Right lobe of liver (tissue), 6 donors: ENCODE results near the gene BARHL1. TPM values are rescaled to one million over a fixed set of nuclear protein-coding genes. Genes with fewer than 3 reads are reported as not detected.
A peak's percentile ranks its signal among the peaks of the same experiment; 100 is the strongest.

Source experiments
- ATAC-seq, 4 donors: fragments of 200-7000 bp; cut with Tn5 transposase; one replicate each; pipeline ENCODE4 v1.9.1; 2020; ENCODE audit warnings: mild to moderate bottlenecking in 4 of 4, moderate library complexity in 4 of 4
- DNase-seq, 3 donors: peaks; one replicate each; pipeline ENCODE4 v3.0.0-alpha.2; 2020
- H3K27ac ChIP-seq, 3 donors: fragments of 200-600 bp; one replicate each; pipeline ENCODE4 v1.8.0; 2022
- H3K27me3 ChIP-seq, 2 donors: fragments of 200-600 bp; one replicate each; pipeline ENCODE4 v1.8.0; 2022
- H3K36me3 ChIP-seq, 4 donors: fragments of 200-600 bp; sonication (generic) in 1 of 4; one replicate each; pipeline versions ENCODE4 v1.5.1 to v1.8.0; 2017 to 2022; ENCODE audit warnings: control low read depth in 1 of 4
- H3K4me1 ChIP-seq, 4 donors: fragments of 200-600 bp; sonication (generic) in 1 of 4; one replicate each; pipeline versions ENCODE4 v1.5.1 to v1.8.0; 2017 to 2022; ENCODE audit warnings: control low read depth in 1 of 4
- H3K4me3 ChIP-seq, 3 donors: fragments of 200-600 bp; one replicate each; pipeline ENCODE4 v1.8.0; 2022
- H3K9me3 ChIP-seq, 4 donors: fragments of 200-600 bp; sonication (generic) in 1 of 4; one replicate each; pipeline versions ENCODE4 v1.5.1 to v1.8.0; 2017 to 2022; ENCODE audit warnings: control low read depth in 1 of 4
- POLR2A ChIP-seq: fragments of 450-650 bp; IDR thresholded peaks from one replicate; pipeline ENCODE4 v1.6.1; 2017; ENCODE audit warnings: antibody characterized with exemption, mild to moderate bottlenecking
- WGBS: methylation state at CpG from one replicate; pipeline ENCODE4 v1.1.6; 2018; ENCODE audit warnings: low coverage, low lambda C conversion rate; ENCODE audit not compliant: insufficient coverage; ENCODE audit errors: missing lambda C conversion rate; 5-methylcytosine and 5-hydroxymethylcytosine counted together
- intact Hi-C, 2 donors: fragments of 100-400 bp; cut with DNase I; formaldehyde crosslinking; loops; one replicate each; pipeline versions ENCODE4 v1.11.2 to v1.14.1; 2022
- total RNA-seq, 6 experiments: library from RNA; depleted of rRNA in 2 of 6; stranded (reverse); fragments of >200 nt in 2 of 6; fragmentation: NEBNext Ultra II Directional in 3 of 6; extraction: Animal tissue kit (Norgen Biotek cat#: 25700) in 3 of 6; gene quantifications; one replicate each; pipeline versions ENCODE4 v1.1.0 to v1.2.4, GENCODE V29; 2016 to 2023
- TF ChIP-seq, protein P1 (sequence below), 4 donors: fragments of 200-600 bp in 3 of 4; fragments of 450-650 bp in 1 of 4; IDR thresholded peaks; one replicate each; pipeline versions ENCODE4 v1.5.1 to v1.8.0; 2016 to 2022; ENCODE audit warnings: antibody characterized with exemption in 4 of 4, mild to moderate bottlenecking in 2 of 4
- donor health status: DM: no; HTN: yes; CAD: no.
- donor health status: DM: no; HTN: no; CAD: no.
- donor health status: DM: no; HTN: no; CAD: no.
- donor health status: DM: no; HTN: yes; CAD: no.
- donor health status: DM: no; HTN: yes; CAD: no.

Gene BARHL1
- total RNA-seq, 6 experiments from 2014 or later: not detected

DNA sequence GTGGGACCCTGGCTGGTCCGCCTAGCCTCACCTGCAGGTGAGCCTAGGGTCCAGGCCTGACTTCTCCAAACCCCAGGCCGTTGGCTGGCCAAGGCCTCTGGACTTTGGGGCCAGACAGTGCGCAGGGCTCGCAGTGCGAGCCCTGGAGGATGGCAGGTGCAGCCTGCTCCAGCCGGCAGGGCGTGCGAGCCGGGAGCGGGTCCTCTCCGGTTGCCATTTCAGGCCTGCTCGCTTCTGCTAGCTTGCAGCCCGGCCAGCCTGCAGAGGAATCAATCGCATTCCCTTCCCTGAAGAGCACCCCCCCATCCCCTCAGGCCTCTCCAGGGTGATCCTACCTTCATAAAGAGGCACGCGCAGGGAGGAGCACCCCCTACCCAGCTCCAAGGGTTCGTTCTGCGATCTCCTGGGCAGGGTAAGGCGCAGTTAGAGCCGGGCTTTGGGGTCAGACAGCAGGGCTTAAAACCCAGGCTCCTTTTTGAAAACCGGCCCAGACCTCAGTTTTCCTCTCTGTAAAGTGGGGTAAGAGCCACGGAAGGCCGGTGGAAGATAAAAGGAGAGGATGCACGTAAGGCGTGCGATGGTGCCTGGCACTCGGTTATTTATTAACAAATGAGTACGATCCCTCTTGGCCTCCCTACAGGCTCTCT lies 6.2 kb downstream of the BARHL1 start:
- ATAC-seq (peak in 1 of 4 donors; percentile 14), DNase-seq (peak in 1 of 3 donors; percentile 33)
- Histone ChIP-seq H3K27me3 (peaks cover 3 to 50% of the 10 kb centered on the region in 2 donors), H3K27ac (no peak overlapping the region), H3K4me1 (no peaks in the 10 kb centered on the region), H3K36me3 (no peaks in the 10 kb centered on the region), H3K4me3 (no peak overlapping the region), H3K9me3 (no peaks in the 10 kb centered on the region)
- intact Hi-C loops: no loop called here
- TF ChIP-seq, protein P1, sequence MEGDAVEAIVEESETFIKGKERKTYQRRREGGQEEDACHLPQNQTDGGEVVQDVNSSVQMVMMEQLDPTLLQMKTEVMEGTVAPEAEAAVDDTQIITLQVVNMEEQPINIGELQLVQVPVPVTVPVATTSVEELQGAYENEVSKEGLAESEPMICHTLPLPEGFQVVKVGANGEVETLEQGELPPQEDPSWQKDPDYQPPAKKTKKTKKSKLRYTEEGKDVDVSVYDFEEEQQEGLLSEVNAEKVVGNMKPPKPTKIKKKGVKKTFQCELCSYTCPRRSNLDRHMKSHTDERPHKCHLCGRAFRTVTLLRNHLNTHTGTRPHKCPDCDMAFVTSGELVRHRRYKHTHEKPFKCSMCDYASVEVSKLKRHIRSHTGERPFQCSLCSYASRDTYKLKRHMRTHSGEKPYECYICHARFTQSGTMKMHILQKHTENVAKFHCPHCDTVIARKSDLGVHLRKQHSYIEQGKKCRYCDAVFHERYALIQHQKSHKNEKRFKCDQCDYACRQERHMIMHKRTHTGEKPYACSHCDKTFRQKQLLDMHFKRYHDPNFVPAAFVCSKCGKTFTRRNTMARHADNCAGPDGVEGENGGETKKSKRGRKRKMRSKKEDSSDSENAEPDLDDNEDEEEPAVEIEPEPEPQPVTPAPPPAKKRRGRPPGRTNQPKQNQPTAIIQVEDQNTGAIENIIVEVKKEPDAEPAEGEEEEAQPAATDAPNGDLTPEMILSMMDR (IDR thresholded peaks at IDR 0.05): no peak
- no peak for TF ChIP-seq POLR2A
- 16% methylated on average over 10 of the region's 28 CpGs for WGBS

DNA sequence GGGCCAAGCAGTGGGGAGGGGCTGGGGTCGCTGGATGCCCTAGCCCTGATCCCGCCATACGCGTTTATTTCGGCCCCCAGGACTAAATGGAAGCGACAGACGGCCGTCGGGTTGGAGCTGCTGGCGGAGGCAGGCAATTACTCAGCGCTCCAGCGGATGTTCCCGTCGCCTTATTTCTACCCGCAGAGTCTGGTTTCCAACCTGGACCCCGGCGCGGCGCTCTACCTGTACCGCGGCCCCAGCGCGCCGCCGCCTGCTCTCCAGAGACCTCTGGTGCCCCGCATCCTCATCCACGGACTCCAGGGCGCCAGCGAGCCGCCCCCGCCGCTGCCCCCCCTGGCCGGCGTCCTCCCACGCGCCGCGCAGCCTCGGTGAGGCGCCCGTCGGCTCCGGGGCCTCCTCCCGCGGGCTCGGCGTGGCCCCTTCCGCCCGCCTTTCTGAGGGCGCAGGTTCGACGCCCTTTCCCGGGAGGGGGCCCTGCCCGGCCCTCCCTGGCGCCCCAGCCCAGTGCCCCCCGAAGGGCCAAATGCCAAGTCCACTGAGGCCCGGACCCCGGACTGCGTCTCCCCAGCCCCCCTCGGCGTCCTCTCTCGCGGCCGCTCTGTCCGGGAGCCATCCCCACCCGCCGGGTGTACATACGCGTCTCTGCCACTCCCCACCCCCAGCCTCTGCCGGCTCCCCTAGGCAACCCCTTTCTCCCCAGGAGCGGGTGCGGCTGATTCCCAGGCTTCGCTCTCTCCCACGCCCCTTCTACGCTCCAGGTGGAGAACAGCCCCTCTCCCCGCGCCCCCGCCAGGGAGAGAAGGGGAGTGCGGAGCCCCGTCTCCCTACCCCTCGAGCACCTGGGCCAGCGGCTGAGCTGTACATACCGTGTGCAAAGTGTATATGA lies 7.0 kb downstream of the BARHL1 start:
- H3K4me3 ChIP-seq: no peak overlapping the region
- intact Hi-C loops: no loop called here
- H3K27me3 ChIP-seq: peaks cover 3 to 44% of the 10 kb centered on the region in 2 donors
- no peaks in the 10 kb centered on the region for H3K4me1 ChIP-seq
- H3K36me3 ChIP-seq: no peaks in the 10 kb centered on the region
- ATAC-seq: no peak
- H3K27ac ChIP-seq: no peak overlapping the region
- no peaks in the 10 kb centered on the region for H3K9me3 ChIP-seq
- WGBS: 9% methylated on average over 9 of the region's 83 CpGs
- no peak for TF ChIP-seq POLR2A
- TF ChIP-seq, protein P1 (IDR thresholded peaks at IDR 0.05): no peak
- DNase-seq: peak in 1 of 3 donors; percentile 40

DNA sequence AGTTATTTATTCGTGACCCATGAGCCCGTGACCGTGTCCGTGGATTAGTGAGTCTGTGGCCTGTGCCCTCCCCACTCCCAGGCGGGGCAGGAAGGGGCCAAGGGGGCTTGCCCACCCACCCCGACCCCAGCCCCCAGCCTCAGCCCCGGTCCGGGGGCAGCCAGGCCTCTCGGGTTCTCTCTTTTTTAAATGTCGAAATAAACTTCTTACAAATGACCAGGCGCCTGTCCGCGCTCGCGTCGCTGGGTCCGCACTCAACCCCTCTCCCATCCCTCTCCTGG lies 7.6 kb downstream of the BARHL1 start:
- H3K4me1 ChIP-seq: no peaks in the 10 kb centered on the region
- intact Hi-C loops: no loop called here
- H3K9me3 ChIP-seq: no peaks in the 10 kb centered on the region
- ATAC-seq (no peak), DNase-seq (no peak)
- no peak for TF ChIP-seq POLR2A
- TF ChIP-seq, protein P1 (IDR thresholded peaks at IDR 0.05): no peak
- peaks cover 3 to 39% of the 10 kb centered on the region in 2 donors for H3K27me3 ChIP-seq
- H3K27ac ChIP-seq: no peak overlapping the region
- WGBS: 8% methylated on average over 11 of the region's 17 CpGs
- no peak overlapping the region for H3K4me3 ChIP-seq
- no peaks in the 10 kb centered on the region for H3K36me3 ChIP-seq

DNA sequence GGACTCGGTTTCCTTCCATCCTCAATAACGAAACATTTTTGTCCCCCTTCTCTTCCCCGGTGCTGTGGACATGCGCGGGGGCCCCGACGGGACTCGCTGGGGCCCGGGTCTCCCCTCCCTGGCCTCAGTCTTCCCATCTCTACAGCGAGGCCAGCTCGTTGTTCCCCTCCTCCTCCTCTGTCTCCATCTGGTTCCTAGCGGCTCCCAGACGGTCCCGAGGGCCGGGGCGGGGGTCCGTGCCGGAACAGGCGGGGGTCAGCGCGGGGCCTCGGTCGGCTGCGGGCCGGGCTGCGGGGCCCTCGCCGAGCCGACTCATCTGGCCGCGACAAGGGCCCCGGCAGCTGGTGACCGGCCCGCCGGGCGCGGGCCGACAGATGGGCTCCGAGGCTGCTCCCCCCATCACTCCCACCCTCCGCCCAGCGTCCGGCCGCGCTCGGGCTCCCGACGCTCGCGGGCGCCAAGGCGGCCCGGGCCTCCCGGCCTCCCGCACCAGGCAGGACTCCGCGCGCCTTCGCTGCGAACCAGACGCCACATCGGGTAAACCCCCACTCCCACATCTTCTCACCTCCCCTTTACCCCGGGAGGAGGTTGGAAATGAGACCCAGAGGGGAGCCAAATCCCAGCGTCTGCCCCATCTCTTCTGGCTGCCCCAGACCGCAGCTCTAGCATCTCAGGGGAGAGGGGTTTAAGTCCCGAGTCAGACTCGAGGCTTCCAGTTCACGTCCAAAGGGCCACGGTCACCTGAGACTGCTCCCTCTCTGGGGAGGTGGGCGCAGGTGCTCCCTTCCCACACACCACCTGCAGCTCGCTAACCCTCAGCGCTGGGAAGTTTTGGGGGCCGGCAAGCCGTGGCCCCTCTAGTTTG lies 8.1 kb downstream of the BARHL1 start:
- Histone ChIP-seq H3K4me3 (no peak overlapping the region), H3K4me1 (no peaks in the 10 kb centered on the region), H3K36me3 (peaks cover 0 to 2% (median 0%) of the 10 kb centered on the region in 4 donors), H3K27me3 (peaks cover 3 to 33% of the 10 kb centered on the region in 2 donors), H3K9me3 (no peaks in the 10 kb centered on the region), H3K27ac (no peak overlapping the region)
- TF ChIP-seq, protein P1 (IDR thresholded peaks at IDR 0.05): no peak
- TF ChIP-seq POLR2A: no peak
- ATAC-seq (no peak), DNase-seq (peak in 1 of 3 donors; percentile 42)
- 2% methylated on average over 19 of the region's 73 CpGs for WGBS
- intact Hi-C loops: no loop called here
